A673 (cell line): ENCODE measurements around the gene HYAL2. TPM values are rescaled to one million over a fixed set of nuclear protein-coding genes. Genes with fewer than 3 reads are reported as not detected.

Experiments used
- BruUV-seq: library from RNA; stranded (reverse); fragments of 400-500 nt; replicated peaks from 2 replicates; lab custom pipeline; 2021; lab: Mats Ljungman, UMichigan
- CTCF ChIA-PET: fragments of 300-600 bp; sonication (Branson Sonifier 250); formaldehyde crosslinking; loops from one replicate; lab custom pipeline; 2022; ENCODE audit warnings: antibody characterized with exemption; lab: Charles Lee
- POLR2A ChIA-PET: fragments of 300-600 bp; sonication (Branson Sonifier 250); formaldehyde crosslinking; loops from one replicate; lab custom pipeline; 2022; ENCODE audit warnings: antibody characterized with exemption; ENCODE audit not compliant: low non-redundant PET; lab: Charles Lee
- DNase-seq: peaks from one replicate; pipeline ENCODE4 v3.0.0-alpha.2; 2015; ENCODE audit warnings: low spot score
- H3K27ac ChIP-seq: fragments of 200-600 bp; sonication (generic); 2 replicates; pipeline ENCODE4 v1.5.1; 2016; ENCODE audit warnings: mixed run types, low read depth, mild to moderate bottlenecking, mixed read lengths, antibody characterized with exemption, low read length; ENCODE audit not compliant: poor library complexity, severe bottlenecking
- H3K27me3 ChIP-seq: fragments of 200-600 bp; sonication (generic); replicated peaks from 2 replicates; pipeline ENCODE4 v1.6.1; 2017; ENCODE audit warnings: mixed run types, low read depth, mild to moderate bottlenecking, mixed read lengths, antibody characterized with exemption, low read length; ENCODE audit not compliant: insufficient read depth, poor library complexity
- H3K36me3 ChIP-seq: fragments of 200-600 bp; sonication (generic); 2 replicates; pipeline ENCODE4 v1.6.1; 2016; ENCODE audit warnings: mixed run types, mild to moderate bottlenecking, mixed read lengths, antibody characterized with exemption, low read length; ENCODE audit not compliant: insufficient read depth, poor library complexity, severe bottlenecking
- H3K4me1 ChIP-seq: fragments of 200-600 bp; sonication (generic); 2 replicates; pipeline ENCODE4 v1.6.1; 2017; ENCODE audit warnings: mixed run types, mild to moderate bottlenecking, mixed read lengths, antibody characterized with exemption, low read length; ENCODE audit not compliant: insufficient read depth, poor library complexity, severe bottlenecking
- H3K4me3 ChIP-seq: fragments of 200-600 bp; sonication (generic); 2 replicates; pipeline ENCODE4 v1.5.1; 2016; ENCODE audit warnings: low read depth, mixed run types, mild to moderate bottlenecking, mixed read lengths, low read length; ENCODE audit not compliant: poor library complexity, severe bottlenecking
- H3K9me3 ChIP-seq: fragments of 200-600 bp; sonication (generic); 2 replicates; pipeline ENCODE4 v1.6.1; 2016; ENCODE audit warnings: mixed run types, low read depth, mild to moderate bottlenecking, mixed read lengths, antibody characterized with exemption, low read length; ENCODE audit not compliant: poor library complexity, severe bottlenecking
- CTCF ChIP-seq: fragments of 300-800, 200-600 bp; sonication (generic); conservative IDR thresholded peaks from 2 replicates; pipeline ENCODE4 v1.5.1; 2017; ENCODE audit warnings: low read depth, mild to moderate bottlenecking, antibody characterized with exemption, low read length, moderate library complexity, mixed read lengths
- EZH2 ChIP-seq: fragments of 200-600 bp; sonication (generic); IDR thresholded peaks from 2 replicates; pipeline ENCODE4 v1.6.1; 2017; ENCODE audit warnings: borderline replicate concordance, low read depth, mild to moderate bottlenecking, mixed read lengths, antibody characterized with exemption, low read length; ENCODE audit not compliant: poor library complexity, severe bottlenecking
- intact Hi-C: fragments of 100-400 bp; cut with micrococcal nuclease; formaldehyde crosslinking; loops from one replicate; pipeline ENCODE4 v1.10.0; 2022; ENCODE audit not compliant: unreplicated experiment
- total RNA-seq: library from RNA; stranded (reverse); gene quantifications from 2 replicates; pipeline ENCODE4 v1.2.3, GENCODE V29; 2021

HYAL2 gene
- total RNA-seq, 1 experiment from 2014 or later = 18.1 TPM

- DNase-seq = no peak
- no peaks in the 10 kb centered on the region for H3K9me3 ChIP-seq
- no peaks in the 10 kb centered on the region for H3K36me3 ChIP-seq
- intact Hi-C loops = no loop called here
- no TSS peak for BruUV-seq
- H3K27ac ChIP-seq = no peak overlapping the region
- POLR2A ChIA-PET = no interaction called here
- H3K4me1 ChIP-seq = no peaks in the 10 kb centered on the region
- no peaks in the 10 kb centered on the region for H3K27me3 ChIP-seq
- TF ChIP-seq CTCF (no peak), EZH2 (no peak)
- CTCF ChIA-PET = no interaction called here
- H3K4me3 ChIP-seq = no peak overlapping the region
Measured at GRCh38 chr3:50340147-50340447, 17.6 kb upstream of the HYAL2 start.

GRCh38 chr3:50339485-50340146 is 17.1 kb upstream of the HYAL2 start:
- no peaks in the 10 kb centered on the region for H3K9me3 ChIP-seq
- H3K27ac ChIP-seq = no peak overlapping the region
- H3K4me3 ChIP-seq = no peak overlapping the region
- no peaks in the 10 kb centered on the region for H3K36me3 ChIP-seq
- ChIA-PET CTCF (no interaction called here), POLR2A (no interaction called here)
- no peaks in the 10 kb centered on the region for H3K4me1 ChIP-seq
- no TSS peak for BruUV-seq
- intact Hi-C loops = no loop called here
- no peak for TF ChIP-seq EZH2
- TF ChIP-seq CTCF = no peak
- no peak for DNase-seq
- H3K27me3 ChIP-seq = no peaks in the 10 kb centered on the region

- Histone ChIP-seq H3K36me3 (no peaks in the 10 kb centered on the region), H3K9me3 (no peaks in the 10 kb centered on the region), H3K4me1 (no peaks in the 10 kb centered on the region), H3K27ac (no peak overlapping the region), H3K27me3 (no peaks in the 10 kb centered on the region), H3K4me3 (no peak overlapping the region)
- intact Hi-C loops = no loop called here
- no peak for TF ChIP-seq CTCF
- ChIA-PET POLR2A (interaction anchor here (0.7 kb wide), 1 partner anchor 10 kb away, joined by 27 read pairs; no protein-coding TSS in a partner anchor), CTCF (no interaction called here)
- no TSS peak for BruUV-seq
- DNase-seq = no peak
Measured at GRCh38 chr3:50338965-50339364, 16.4 kb upstream of the HYAL2 start.
